HG03565 (cell line): ENCODE data around the gene HERC4.
"Not testable (repeated sequence)": the region's sequence is repeated elsewhere in the genome, so short reads cannot be mapped to it uniquely, and the experiment has no call there.

Source experiments
- ATAC-seq: cut with Tn5 transposase; IDR thresholded peaks from one replicate; pipeline ENCODE4 v1.9.1; 2021; ENCODE audit warnings: mild to moderate bottlenecking, moderate library complexity; ENCODE audit not compliant: unreplicated experiment

Gene HERC4

DNA sequence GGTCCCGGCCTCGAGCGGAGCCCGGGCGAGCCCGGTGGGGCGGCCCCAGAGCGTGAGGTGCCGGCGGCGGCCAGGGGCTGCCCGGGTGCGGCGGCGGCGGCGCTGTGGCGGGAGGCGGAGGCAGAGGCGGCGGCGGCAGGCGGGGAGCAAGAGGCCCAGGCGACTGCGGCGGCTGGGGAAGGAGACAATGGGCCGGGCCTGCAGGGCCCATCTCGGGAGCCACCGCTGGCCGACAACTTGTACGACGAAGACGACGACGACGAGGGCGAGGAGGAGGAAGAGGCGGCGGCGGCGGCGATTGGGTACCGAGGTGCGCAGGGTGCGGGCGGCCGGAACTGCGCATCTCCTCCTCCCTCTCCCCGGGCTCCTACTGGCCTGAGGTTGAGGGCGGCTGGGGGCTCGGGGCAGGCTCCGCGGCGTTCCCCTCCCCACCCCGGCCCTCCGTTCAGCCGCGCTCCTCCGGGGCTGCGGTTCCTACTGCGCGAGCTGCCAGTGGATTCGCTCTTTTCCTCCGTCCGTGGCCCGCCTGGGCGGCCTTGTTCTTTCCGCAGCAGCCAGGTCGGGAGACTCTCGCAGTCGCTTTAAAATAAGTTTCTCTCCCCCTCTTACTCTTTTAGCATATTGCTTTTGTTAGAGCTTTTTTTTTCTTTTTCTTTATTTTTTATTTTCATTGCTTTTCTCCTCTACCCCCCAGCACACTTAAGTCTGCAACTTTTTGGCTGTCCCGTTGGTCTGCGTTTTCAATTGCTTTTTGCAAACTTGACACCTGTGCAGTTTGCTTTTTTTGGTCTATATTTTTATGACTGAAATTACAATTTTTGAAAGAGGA lies 190.0 kb downstream of the HERC4 start:
- ATAC-seq, result peak; percentile 30

DNA sequence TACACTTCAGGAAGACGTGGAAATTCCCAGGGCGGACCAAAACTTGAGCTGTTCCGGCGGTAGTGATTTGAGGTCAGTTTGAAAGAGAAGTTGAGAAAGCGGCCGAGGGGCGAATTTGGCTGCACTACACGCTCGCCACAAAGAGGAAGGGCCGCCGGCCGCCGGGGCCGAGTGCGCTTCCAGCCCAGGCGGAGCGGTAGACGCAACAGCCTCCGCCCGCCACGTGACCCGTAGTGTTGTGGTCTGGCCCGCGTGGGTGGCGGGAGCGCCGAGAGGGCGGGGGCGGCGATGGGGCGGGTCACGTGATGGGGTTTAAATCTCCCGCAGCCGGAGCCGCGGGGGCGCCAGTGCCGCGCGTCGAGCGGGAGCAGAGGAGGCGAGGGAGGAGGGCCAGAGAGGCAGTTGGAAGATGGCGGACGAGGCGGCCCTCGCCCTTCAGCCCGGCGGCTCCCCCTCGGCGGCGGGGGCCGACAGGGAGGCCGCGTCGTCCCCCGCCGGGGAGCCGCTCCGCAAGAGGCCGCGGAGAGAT lies 190.7 kb downstream of the HERC4 start, which contains the start of gene SIRT1:
Gene SIRT1, plus strand, starts transcription at position 344 of the 529 bp plus-strand sequence. Its CDS starts 66 bp downstream, at position 410.
- ATAC-seq, result peak; percentile 83

DNA sequence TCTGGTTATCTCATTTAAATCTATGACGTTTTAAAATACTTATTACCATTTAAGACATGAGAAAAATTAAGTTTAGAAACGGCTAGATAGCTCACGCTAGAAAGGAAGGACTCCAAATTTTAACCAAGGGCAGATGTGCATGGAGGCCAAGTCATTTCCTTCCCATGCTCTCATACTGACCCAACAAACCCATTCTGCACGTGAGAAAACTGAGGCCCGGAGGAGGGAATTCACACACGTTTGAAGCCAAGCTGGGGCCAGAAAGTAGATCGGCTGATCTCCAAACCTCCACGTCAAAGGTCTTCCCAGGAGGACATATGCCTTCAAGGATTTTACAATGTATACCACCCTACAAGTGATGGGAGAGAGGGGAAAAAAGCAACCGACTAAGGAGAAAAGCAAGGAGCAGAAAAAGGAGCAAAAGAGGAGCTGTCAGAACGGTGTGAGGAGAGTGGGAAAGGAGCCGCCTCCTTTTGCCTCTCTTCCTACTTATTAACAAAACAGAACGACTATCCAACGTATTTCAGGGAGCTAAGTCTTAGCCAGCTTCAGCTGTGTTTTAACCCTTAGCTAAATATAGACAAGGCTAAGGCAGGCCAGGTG lies 191.3 kb downstream of the HERC4 start:
- no peak for ATAC-seq

DNA sequence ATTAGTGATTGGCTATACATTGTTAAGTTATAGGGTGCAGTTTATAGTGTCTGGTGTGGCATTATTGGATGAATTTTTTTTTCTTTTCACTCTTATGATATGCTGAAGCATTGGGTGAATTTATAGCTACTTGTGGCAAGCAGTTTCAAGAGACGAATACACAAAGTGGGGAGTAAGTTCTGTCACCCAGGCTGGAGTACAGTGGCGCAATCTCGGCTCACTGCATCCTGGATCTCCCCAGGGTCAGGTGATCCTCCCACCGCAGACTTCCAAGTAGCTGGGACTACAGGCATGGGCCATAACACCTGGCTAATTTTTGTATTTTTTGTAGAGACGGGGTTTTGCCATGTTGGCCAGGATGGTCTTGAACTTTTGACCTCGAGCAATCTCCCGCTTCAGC lies 196.9 kb downstream of the HERC4 start:
- ATAC-seq, result no peak

DNA sequence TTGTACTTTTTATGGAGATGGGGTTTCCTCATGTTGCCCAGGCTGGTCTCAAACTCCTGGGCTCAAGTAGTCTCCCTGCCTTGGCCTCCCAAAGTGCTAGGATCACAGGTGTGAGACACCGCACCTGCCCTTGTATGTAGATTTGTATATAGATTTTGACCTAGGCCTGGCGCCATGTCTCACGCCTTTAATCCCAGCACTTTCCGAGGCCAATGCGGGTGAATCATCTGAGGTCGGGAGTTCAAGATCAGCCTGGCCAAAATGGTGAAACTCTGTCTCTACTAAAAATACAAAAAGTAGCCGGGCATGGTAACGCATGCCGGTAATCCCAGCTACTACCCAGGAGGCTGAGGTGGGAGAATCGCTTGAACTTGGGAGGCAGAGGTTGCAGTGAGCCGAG lies 197.7 kb downstream of the HERC4 start:
- ATAC-seq, result not testable (repeated sequence)

DNA sequence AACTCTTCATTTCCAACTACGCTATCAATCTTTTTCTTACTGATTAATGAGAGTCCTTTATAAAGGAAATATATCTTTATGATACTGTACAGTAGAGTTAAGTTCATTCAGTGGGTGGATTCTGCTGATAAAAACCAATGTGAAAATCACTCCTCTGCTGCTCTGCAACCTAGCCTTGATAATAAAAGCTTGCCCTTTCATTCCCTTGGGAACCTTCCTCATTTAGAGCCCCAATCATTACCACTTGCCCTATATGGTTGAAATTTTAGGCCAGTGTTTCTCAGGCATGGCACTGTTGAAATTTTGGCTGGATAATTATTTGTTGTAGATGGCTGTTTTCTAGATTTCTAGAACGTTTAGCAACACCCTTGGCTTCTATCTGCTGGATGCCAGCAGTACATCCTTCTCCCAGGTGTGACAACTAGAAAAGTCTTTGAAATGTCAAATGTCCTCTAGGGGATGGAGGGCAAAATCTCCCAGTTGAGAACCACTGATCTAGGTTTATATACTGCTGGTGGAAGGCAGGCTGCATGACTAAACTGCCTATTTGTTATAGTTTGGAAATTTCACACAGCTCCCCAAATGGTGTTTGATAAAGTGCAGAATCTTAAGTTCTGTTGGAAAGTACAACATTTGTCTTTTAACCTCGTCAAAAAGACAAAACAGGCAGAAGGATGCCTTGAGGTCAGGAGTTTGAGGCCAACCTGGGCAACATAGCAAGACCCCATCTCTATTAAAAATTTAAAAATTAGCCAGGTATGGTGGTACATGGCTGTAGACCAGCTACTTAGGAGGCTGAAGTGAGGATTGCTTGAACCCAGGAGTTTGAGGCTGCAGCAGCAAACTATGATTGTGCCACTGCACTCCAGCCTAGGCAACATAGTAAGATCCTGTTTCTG lies 199.5 kb downstream of the HERC4 start:
- no peak for ATAC-seq
